IMR-90 (cell line): Measurements from ENCODE around the gene TRIP11. TPM values are rescaled to one million over a fixed set of nuclear protein-coding genes. Genes with fewer than 3 reads are reported as not detected.

ENCODE experiments used
- ATAC-seq: fragments of 200-7000 bp; cut with Tn5 transposase; 2 replicates; pipeline ENCODE4 v1.9.1; 2020; ENCODE audit warnings: low read depth, mild to moderate bottlenecking, moderate library complexity
- BruUV-seq: library from RNA; stranded (reverse); fragments of 400-500 nt; replicated peaks from 2 replicates; lab custom pipeline; 2021; lab: Mats Ljungman, UMichigan
- CTCF ChIA-PET: fragments of 300-600 bp; formaldehyde crosslinking; extraction: SDS; loops from one replicate; lab custom pipeline; 2021; ENCODE audit warnings: antibody characterized with exemption; lab: Yijun Ruan, JAX
- POLR2A ChIA-PET: fragments of 300-600 bp; sonication (Branson Sonifier 250); formaldehyde crosslinking; loops from one replicate; lab custom pipeline; 2022; ENCODE audit warnings: antibody characterized with exemption; ENCODE audit not compliant: unreplicated experiment; lab: Charles Lee
- DNase-seq: peaks from one replicate; pipeline ENCODE4 v3.0.0; 2013
- H2AFZ ChIP-seq: replicated peaks from 2 replicates; pipeline ENCODE3; 2013; ENCODE audit warnings: low read length, mild to moderate bottlenecking; ENCODE audit not compliant: poor library complexity
- H2AK5ac ChIP-seq: 2 replicates; pipeline ENCODE4 v1.6.1; 2013; ENCODE audit warnings: low read depth, low read length, inconsistent platforms
- H2AK9ac ChIP-seq: replicated peaks from 2 replicates; pipeline ENCODE3; 2013; ENCODE audit warnings: mild to moderate bottlenecking, low read depth, low read length, moderate library complexity; ENCODE audit not compliant: poor library complexity
- H2BK120ac ChIP-seq: 2 replicates; pipeline ENCODE4 v1.6.1; 2013; ENCODE audit warnings: low read depth, low read length, inconsistent platforms
- H2BK15ac ChIP-seq: 3 replicates; pipeline ENCODE4 v1.6.1; 2013; ENCODE audit warnings: low read depth, low read length, inconsistent platforms
- H2BK20ac ChIP-seq: 2 replicates; pipeline ENCODE4 v1.6.1; 2013; ENCODE audit warnings: low read depth, mild to moderate bottlenecking, inconsistent platforms, low read length, moderate library complexity
- H2BK5ac ChIP-seq: 2 replicates; pipeline ENCODE4 v1.6.1; 2013; ENCODE audit warnings: mild to moderate bottlenecking, low read depth, low read length, inconsistent platforms; ENCODE audit not compliant: poor library complexity, severe bottlenecking
- H3K14ac ChIP-seq: replicated peaks from 2 replicates; pipeline ENCODE4 v1.6.1; 2013; ENCODE audit warnings: low read depth, low read length, inconsistent platforms
- H3K18ac ChIP-seq: 2 replicates; pipeline ENCODE4 v1.6.1; 2013; ENCODE audit warnings: low read depth, low read length, control low read depth
- H3K23ac ChIP-seq: 2 replicates; pipeline ENCODE4 v1.6.1; 2013; ENCODE audit warnings: low read depth, low read length, inconsistent platforms
- H3K27ac ChIP-seq: 2 replicates; pipeline ENCODE4 v1.5.1; 2013; ENCODE audit warnings: mild to moderate bottlenecking, control low read depth, low read length; ENCODE audit not compliant: insufficient read depth
- H3K27me3 ChIP-seq: 2 replicates; pipeline ENCODE4 v1.6.1; 2013; ENCODE audit warnings: low read length; ENCODE audit not compliant: control insufficient read depth, insufficient read depth
- H3K36me3 ChIP-seq: 2 replicates; pipeline ENCODE4 v1.6.1; 2013; ENCODE audit warnings: low read length, mixed read lengths; ENCODE audit not compliant: control insufficient read depth, insufficient read depth
- H3K4ac ChIP-seq: 2 replicates; pipeline ENCODE4 v1.6.1; 2013; ENCODE audit warnings: low read depth, low read length, inconsistent platforms
- H3K4me1 ChIP-seq: 2 replicates; pipeline ENCODE4 v1.6.1; 2013; ENCODE audit warnings: low read length, mixed read lengths; ENCODE audit not compliant: control insufficient read depth, insufficient read depth
- H3K4me2 ChIP-seq: 2 replicates; pipeline ENCODE4 v1.6.1; 2013; ENCODE audit warnings: low read depth, mild to moderate bottlenecking, control low read depth, low read length, moderate library complexity
- H3K4me3 ChIP-seq: 2 replicates; pipeline ENCODE4 v1.5.1; 2013; ENCODE audit warnings: low read depth, mild to moderate bottlenecking, control low read depth, low read length, moderate library complexity; ENCODE audit not compliant: insufficient read depth
- H3K56ac ChIP-seq: 2 replicates; pipeline ENCODE4 v1.6.1; 2013; ENCODE audit warnings: low read length, inconsistent platforms; ENCODE audit not compliant: insufficient read depth; ENCODE audit errors: extremely low read depth
- H3K79me1 ChIP-seq, 2 experiments: 2 replicates each; pipeline ENCODE4 v1.6.1; 2013; ENCODE audit warnings: low read length in 2 of 2, inconsistent platforms in 1 of 2, low read depth in 1 of 2
- H3K9ac ChIP-seq: 2 replicates; pipeline ENCODE4 v1.6.1; 2013; ENCODE audit warnings: low read depth, low read length, control low read depth
- H3K9me1 ChIP-seq: 2 replicates; pipeline ENCODE4 v1.6.1; 2013; ENCODE audit warnings: low read length, inconsistent platforms; ENCODE audit not compliant: insufficient read depth
- H3K9me3 ChIP-seq: 2 replicates; pipeline ENCODE4 v1.6.1; 2013; ENCODE audit warnings: low read length; ENCODE audit not compliant: control insufficient read depth, insufficient read depth
- H4K20me1 ChIP-seq: 2 replicates; pipeline ENCODE4 v1.6.1; 2013; ENCODE audit warnings: low read length, inconsistent platforms; ENCODE audit not compliant: insufficient read depth
- H4K5ac ChIP-seq: 2 replicates; pipeline ENCODE4 v1.6.1; 2013; ENCODE audit warnings: mild to moderate bottlenecking, low read depth, low read length, control low read depth
- H4K8ac ChIP-seq, 2 experiments: 2 replicates each; pipeline ENCODE4 v1.6.1; 2013; ENCODE audit warnings: low read depth in 2 of 2, low read length in 2 of 2, control low read depth in 1 of 2, inconsistent platforms in 1 of 2
- H4K91ac ChIP-seq: 2 replicates; pipeline ENCODE4 v1.6.1; 2013; ENCODE audit warnings: low read depth, low read length, inconsistent platforms; ENCODE audit not compliant: insufficient read depth
- BHLHE40 ChIP-seq: fragments of 150-350 bp; IDR thresholded peaks from 2 replicates; pipeline ENCODE4 v1.6.1; 2016; ENCODE audit warnings: mild to moderate bottlenecking, low read depth, low read length
- CEBPB ChIP-seq: IDR thresholded peaks from 2 replicates; pipeline ENCODE4 v1.6.1; 2012; ENCODE audit warnings: low read depth, low read length, improper control_type of control experiment
- CHD1 ChIP-seq: IDR thresholded peaks from 2 replicates; pipeline ENCODE4 v1.6.1; 2012; ENCODE audit warnings: low read depth, low read length, improper control_type of control experiment
- FOS ChIP-seq: fragments of 150-350 bp; IDR thresholded peaks from 2 replicates; pipeline ENCODE4 v1.6.1; 2016; ENCODE audit warnings: low read depth, low read length
- MAZ ChIP-seq: IDR thresholded peaks from 2 replicates; pipeline ENCODE4 v1.6.1; 2012; ENCODE audit warnings: low read depth, mild to moderate bottlenecking, low read length, improper control_type of control experiment, moderate library complexity, borderline replicate concordance
- MXI1 ChIP-seq: IDR thresholded peaks from 2 replicates; pipeline ENCODE4 v1.6.1; 2012; ENCODE audit warnings: low read depth, mild to moderate bottlenecking, low read length, moderate library complexity, borderline replicate concordance
- NFE2L2 ChIP-seq: fragments of 150-350 bp; IDR thresholded peaks from 2 replicates; pipeline ENCODE4 v1.6.1; 2016; ENCODE audit warnings: low read depth, mild to moderate bottlenecking, low read length
- POLR2A ChIP-seq: IDR thresholded peaks from 2 replicates; pipeline ENCODE4 v1.6.1; 2012; ENCODE audit warnings: mild to moderate bottlenecking, low read depth, low read length
- RAD21 ChIP-seq: IDR thresholded peaks from 2 replicates; pipeline ENCODE4 v1.6.1; 2012; ENCODE audit warnings: low read length, improper control_type of control experiment
- RCOR1 ChIP-seq: IDR thresholded peaks from 2 replicates; pipeline ENCODE4 v1.6.1; 2012; ENCODE audit warnings: mild to moderate bottlenecking, low read length, improper control_type of control experiment; ENCODE audit not compliant: insufficient replicate concordance
- RFX5 ChIP-seq: IDR thresholded peaks from 2 replicates; pipeline ENCODE4 v1.8.0; 2012; ENCODE audit warnings: low read depth, mild to moderate bottlenecking, low read length, moderate library complexity
- SMC3 ChIP-seq: fragments of 150-350 bp; IDR thresholded peaks from 2 replicates; pipeline ENCODE4 v1.6.1; 2016; ENCODE audit warnings: low read depth, mild to moderate bottlenecking, antibody characterized with exemption, low read length, moderate library complexity
- USF2 ChIP-seq: fragments of 150-350 bp; IDR thresholded peaks from 2 replicates; pipeline ENCODE4 v1.6.1; 2017; ENCODE audit warnings: mild to moderate bottlenecking, antibody characterized with exemption, low read length, low read depth
- WGBS, 2 experiments: methylation state at CpG; one replicate each; pipeline versions ENCODE4 v1.1.5 to v1.1.7; 2013; ENCODE audit warnings: missing lambda C conversion rate in 2 of 2; ENCODE audit not compliant: insufficient read length in 1 of 2; ENCODE audit errors: extremely low coverage in 2 of 2; 5-methylcytosine and 5-hydroxymethylcytosine counted together
- dilution Hi-C: fragments of 300-500 bp; cut with HindIII; formaldehyde crosslinking; loops from one replicate; pipeline ENCODE4 v1.14.3; 2018; ENCODE audit warnings: low sequenced_read_pairs; ENCODE audit not compliant: unreplicated experiment
- in situ Hi-C: fragments of 300-500 bp; cut with MboI; formaldehyde crosslinking; loops from 3 replicates; pipeline ENCODE4 v1.14.3; 2019; ENCODE audit warnings: low sequenced_read_pairs, inconsistent platforms, mixed read lengths
- intact Hi-C: fragments of 100-400 bp; cut with micrococcal nuclease; formaldehyde crosslinking; loops from 2 replicates; pipeline ENCODE4 v1.10.0; 2022
- polyA plus RNA-seq, 3 experiments: library from polyadenylated mRNA; depleted of rRNA; stranded (reverse); fragments of >200 nt; gene quantifications; 2 replicates each; pipeline ENCODE4 v1.2.3, GENCODE V29; 2012; ENCODE audit warnings: low replicate concordance in 1 of 3
- total RNA-seq: library from RNA; depleted of rRNA; stranded (reverse); fragments of >200 nt; gene quantifications from 2 replicates; pipeline ENCODE4 v1.2.3, GENCODE V29; 2012
- TF ChIP-seq, protein P1 (sequence below): conservative IDR thresholded peaks from 2 replicates; pipeline ENCODE4 v1.5.1; 2012; ENCODE audit warnings: mild to moderate bottlenecking, low read depth, low read length, improper control_type of control experiment

TRIP11 gene
- total and polyA plus RNA-seq, 2 of the 4 experiments (the other 2 are of a cell fraction): 6.8 to 83.5 TPM

GRCh38 chr14:91971188-91971778 lies 68.6 kb downstream of the TRIP11 start:
- H2AK5ac ChIP-seq: no peak overlapping the region
- no peaks in the 10 kb centered on the region for H3K27me3 ChIP-seq
- intact Hi-C loops: no loop called here
- dilution Hi-C loops: no loop called here
- H3K4me2 ChIP-seq: no peak overlapping the region
- peaks cover 3% of the 10 kb centered on the region; the same call in 1 of the 2 replicates for H3K9me1 ChIP-seq
- in situ Hi-C loops: no loop called here
- no peak overlapping the region for H3K4ac ChIP-seq
- no peak overlapping the region for H2AK9ac ChIP-seq
- H3K18ac ChIP-seq: no peak overlapping the region
- H3K14ac ChIP-seq: no peak overlapping the region
- no peak overlapping the region for H2BK15ac ChIP-seq
- H3K79me1 ChIP-seq: no peaks in the 10 kb centered on the region; a peak in 2 of 4 replicates
- H2AFZ ChIP-seq: no peak overlapping the region
- H3K36me3 ChIP-seq: peaks cover 20% of the 10 kb centered on the region
- H4K8ac ChIP-seq: no peak overlapping the region
- H4K20me1 ChIP-seq: no peaks in the 10 kb centered on the region
- ChIA-PET CTCF (no interaction called here), POLR2A (no interaction called here)
- H4K91ac ChIP-seq: no peak overlapping the region
- no peak overlapping the region for H3K23ac ChIP-seq
- no peak overlapping the region for H3K9ac ChIP-seq
- BruUV-seq: no TSS peak
- H2BK120ac ChIP-seq: no peak overlapping the region
- no peak for DNase-seq
- no peaks in the 10 kb centered on the region for H3K9me3 ChIP-seq
- 100% methylated on average over 2 of the region's 2 CpGs; no CpG with 5 or more reads in 1 of the 2 experiments for WGBS, 2 experiments
- no peak overlapping the region for H3K27ac ChIP-seq
- no peak overlapping the region for H2BK20ac ChIP-seq
- H2BK5ac ChIP-seq: no peak overlapping the region
- H3K4me1 ChIP-seq: no peaks in the 10 kb centered on the region
- TF ChIP-seq FOS (no peak), SMC3 (no peak), CEBPB (no peak), CHD1 (no peak), RAD21 (no peak), RFX5 (no peak), MAZ (no peak), RCOR1 (no peak), MXI1 (no peak), POLR2A (no peak), USF2 (no peak), BHLHE40 (no peak), NFE2L2 (no peak)
- TF ChIP-seq, protein P1, sequence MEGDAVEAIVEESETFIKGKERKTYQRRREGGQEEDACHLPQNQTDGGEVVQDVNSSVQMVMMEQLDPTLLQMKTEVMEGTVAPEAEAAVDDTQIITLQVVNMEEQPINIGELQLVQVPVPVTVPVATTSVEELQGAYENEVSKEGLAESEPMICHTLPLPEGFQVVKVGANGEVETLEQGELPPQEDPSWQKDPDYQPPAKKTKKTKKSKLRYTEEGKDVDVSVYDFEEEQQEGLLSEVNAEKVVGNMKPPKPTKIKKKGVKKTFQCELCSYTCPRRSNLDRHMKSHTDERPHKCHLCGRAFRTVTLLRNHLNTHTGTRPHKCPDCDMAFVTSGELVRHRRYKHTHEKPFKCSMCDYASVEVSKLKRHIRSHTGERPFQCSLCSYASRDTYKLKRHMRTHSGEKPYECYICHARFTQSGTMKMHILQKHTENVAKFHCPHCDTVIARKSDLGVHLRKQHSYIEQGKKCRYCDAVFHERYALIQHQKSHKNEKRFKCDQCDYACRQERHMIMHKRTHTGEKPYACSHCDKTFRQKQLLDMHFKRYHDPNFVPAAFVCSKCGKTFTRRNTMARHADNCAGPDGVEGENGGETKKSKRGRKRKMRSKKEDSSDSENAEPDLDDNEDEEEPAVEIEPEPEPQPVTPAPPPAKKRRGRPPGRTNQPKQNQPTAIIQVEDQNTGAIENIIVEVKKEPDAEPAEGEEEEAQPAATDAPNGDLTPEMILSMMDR: no peak
- no peak for ATAC-seq
- H3K4me3 ChIP-seq: no peak overlapping the region
- H3K56ac ChIP-seq: no peak overlapping the region
- H4K5ac ChIP-seq: no peak overlapping the region
